HUES64 (cell line): Measurements from ENCODE around the gene GAREM2.
"Not testable (repeated sequence)": the region's sequence is repeated elsewhere in the genome, so short reads cannot be mapped to it uniquely, and the experiment has no call there.

Experiments used
- H3K27ac ChIP-seq: 2 replicates; pipeline ENCODE4 v1.7.0; 2013; ENCODE audit warnings: low read depth, low read length, inconsistent platforms
- H3K27me3 ChIP-seq: 2 replicates; pipeline ENCODE4 v1.6.1; 2013; ENCODE audit warnings: mild to moderate bottlenecking, low read length; ENCODE audit not compliant: insufficient read depth
- H3K36me3 ChIP-seq: 2 replicates; pipeline ENCODE4 v1.6.1; 2013; ENCODE audit warnings: mild to moderate bottlenecking, low read length; ENCODE audit not compliant: insufficient read depth
- H3K4me1 ChIP-seq: 2 replicates; pipeline ENCODE4 v1.6.1; 2013; ENCODE audit warnings: mild to moderate bottlenecking, low read length, moderate library complexity; ENCODE audit not compliant: insufficient read depth
- H3K4me3 ChIP-seq: 2 replicates; pipeline ENCODE4 v1.5.1; 2013; ENCODE audit warnings: mild to moderate bottlenecking, low read length, moderate library complexity
- H3K9ac ChIP-seq: 2 replicates; pipeline ENCODE4 v1.6.1; 2013; ENCODE audit warnings: mild to moderate bottlenecking, low read depth, low read length
- H3K9me3 ChIP-seq: 2 replicates; pipeline ENCODE4 v1.6.1; 2013; ENCODE audit warnings: low read depth, low read length; ENCODE audit not compliant: insufficient read depth
- WGBS: fragments of 150-250, 120-280 bp; methylation state at CpG from one replicate; pipeline ENCODE4 v1.1.7; 2013; ENCODE audit warnings: missing lambda C conversion rate; 5-methylcytosine and 5-hydroxymethylcytosine counted together

Gene GAREM2

DNA sequence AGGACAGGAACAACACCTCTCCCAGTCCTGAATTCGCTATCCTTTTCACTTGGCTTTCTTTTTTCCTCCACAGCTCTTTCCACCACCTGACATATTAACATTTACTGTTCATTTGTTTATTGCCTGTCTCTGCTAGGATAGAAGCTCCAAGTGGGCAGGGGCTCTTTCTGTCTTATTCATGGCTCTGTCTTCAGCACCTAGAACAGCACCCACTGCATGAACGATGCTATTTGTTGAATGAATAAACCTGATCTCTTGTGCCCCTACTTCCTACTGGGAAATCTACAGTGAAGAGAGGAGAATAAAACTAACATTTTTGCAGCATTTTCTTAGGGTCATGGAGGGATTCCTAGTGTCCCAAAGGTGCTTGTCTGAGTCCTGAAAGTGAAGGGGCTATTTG is 24.4 kb upstream of the GAREM2 start:
- Histone ChIP-seq H3K9me3 (no peaks in the 10 kb centered on the region), H3K27me3 (no peaks in the 10 kb centered on the region), H3K36me3 (no peaks in the 10 kb centered on the region), H3K4me1 (no peaks in the 10 kb centered on the region), H3K27ac (no peak overlapping the region), H3K4me3 (no peak overlapping the region), H3K9ac (no peak overlapping the region)
- 45% methylated on average over 2 of the region's 2 CpGs for WGBS

GRCh38 chr2:26150243-26150642 is 22.6 kb upstream of the GAREM2 start:
- Histone ChIP-seq H3K9me3 (no peaks in the 10 kb centered on the region), H3K27me3 (no peaks in the 10 kb centered on the region), H3K4me1 (no peaks in the 10 kb centered on the region), H3K27ac (no peak overlapping the region), H3K4me3 (no peak overlapping the region), H3K9ac (no peak overlapping the region), H3K36me3 (no peaks in the 10 kb centered on the region)
- WGBS: 87% methylated on average over 12 of the region's 12 CpGs

GRCh38 chr2:26157580-26157979 is 15.3 kb upstream of the GAREM2 start:
- no peak overlapping the region for H3K9ac ChIP-seq
- H3K4me3 ChIP-seq: no peak overlapping the region
- H3K4me1 ChIP-seq: no peaks in the 10 kb centered on the region
- WGBS: 95% methylated on average over 5 of the region's 5 CpGs
- H3K36me3 ChIP-seq: no peaks in the 10 kb centered on the region
- no peaks in the 10 kb centered on the region for H3K27me3 ChIP-seq
- no peaks in the 10 kb centered on the region for H3K9me3 ChIP-seq
- H3K27ac ChIP-seq: no peak overlapping the region

- Histone ChIP-seq H3K27me3 (no peaks in the 10 kb centered on the region), H3K4me1 (no peaks in the 10 kb centered on the region), H3K9me3 (no peaks in the 10 kb centered on the region), H3K27ac (no peak overlapping the region), H3K9ac (no peak overlapping the region), H3K4me3 (no peak overlapping the region), H3K36me3 (no peaks in the 10 kb centered on the region)
- WGBS: 96% methylated on average over 7 of the region's 7 CpGs
Observed at GRCh38 chr2:26161926-26162325, 11.0 kb upstream of the GAREM2 start.

- Histone ChIP-seq H3K36me3 (no peaks in the 10 kb centered on the region), H3K27ac (no peak overlapping the region), H3K9ac (no peak overlapping the region), H3K4me1 (no peaks in the 10 kb centered on the region), H3K4me3 (no peak overlapping the region), H3K9me3 (no peaks in the 10 kb centered on the region), H3K27me3 (no peaks in the 10 kb centered on the region)
- 93% methylated on average over 10 of the region's 10 CpGs for WGBS
Observed at GRCh38 chr2:26162963-26163362, 9.9 kb upstream of the GAREM2 start.

- no peaks in the 10 kb centered on the region for H3K9me3 ChIP-seq
- H3K4me1 ChIP-seq: no peaks in the 10 kb centered on the region
- WGBS: 87% methylated on average over 1 of the region's 1 CpG
- H3K27ac ChIP-seq: no peak overlapping the region
- no peak overlapping the region for H3K4me3 ChIP-seq
- no peak overlapping the region for H3K9ac ChIP-seq
- no peaks in the 10 kb centered on the region for H3K27me3 ChIP-seq
- no peaks in the 10 kb centered on the region for H3K36me3 ChIP-seq
Observed at GRCh38 chr2:26164231-26164630, 8.7 kb upstream of the GAREM2 start.

- Histone ChIP-seq H3K9ac (no peak overlapping the region), H3K36me3 (no peaks in the 10 kb centered on the region), H3K27me3 (no peaks in the 10 kb centered on the region), H3K4me1 (no peaks in the 10 kb centered on the region), H3K9me3 (no peaks in the 10 kb centered on the region), H3K4me3 (no peak overlapping the region), H3K27ac (no peak overlapping the region)
- 87% methylated on average over 8 of the region's 8 CpGs for WGBS
Observed at GRCh38 chr2:26164641-26165211, 8.2 kb upstream of the GAREM2 start.

- WGBS: 96% methylated on average over 3 of the region's 4 CpGs
- no peaks in the 10 kb centered on the region for H3K36me3 ChIP-seq
- no peak overlapping the region for H3K4me3 ChIP-seq
- no peak overlapping the region for H3K9ac ChIP-seq
- no peak overlapping the region for H3K27ac ChIP-seq
- no peaks in the 10 kb centered on the region for H3K27me3 ChIP-seq
- no peaks in the 10 kb centered on the region for H3K9me3 ChIP-seq
- H3K4me1 ChIP-seq: no peaks in the 10 kb centered on the region
Observed at GRCh38 chr2:26165403-26165802, 7.5 kb upstream of the GAREM2 start.

DNA sequence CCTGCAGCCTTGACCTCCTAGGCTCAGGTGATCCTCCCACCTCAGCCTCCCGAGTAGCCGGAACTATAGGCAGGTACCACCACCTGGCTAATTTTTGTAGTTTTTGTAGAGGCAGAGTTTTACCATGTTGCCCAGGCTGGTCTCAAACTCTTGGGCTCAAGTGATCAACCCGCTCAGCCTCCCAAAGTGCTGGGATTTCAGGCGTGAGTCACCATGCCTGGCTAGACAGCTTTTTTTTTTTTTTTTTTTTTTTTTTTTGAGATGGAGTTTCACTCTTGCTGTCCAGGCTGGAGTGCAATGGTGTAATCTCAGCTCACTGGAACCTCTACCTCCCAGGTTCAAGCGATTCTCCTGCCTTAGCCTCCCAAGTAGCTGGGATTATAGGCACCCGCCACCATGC is 6.3 kb upstream of the GAREM2 start:
- not testable (repeated sequence) for H3K27ac ChIP-seq, H3K36me3 ChIP-seq, H3K9me3 ChIP-seq, H3K27me3 ChIP-seq, H3K4me3 ChIP-seq, H3K4me1 ChIP-seq, H3K9ac ChIP-seq
- WGBS: 90% methylated on average over 5 of the region's 6 CpGs

GRCh38 chr2:26168785-26169184 is 4.1 kb upstream of the GAREM2 start:
- WGBS: 88% methylated on average over 4 of the region's 4 CpGs
- no peak overlapping the region for H3K27ac ChIP-seq
- H3K36me3 ChIP-seq: no peaks in the 10 kb centered on the region
- H3K4me1 ChIP-seq: no peaks in the 10 kb centered on the region
- no peaks in the 10 kb centered on the region for H3K9me3 ChIP-seq
- H3K4me3 ChIP-seq: no peak overlapping the region
- peaks cover 9% of the 10 kb centered on the region for H3K27me3 ChIP-seq
- H3K9ac ChIP-seq: no peak overlapping the region

- Histone ChIP-seq H3K27me3 (peaks cover 13% of the 10 kb centered on the region), H3K27ac (no peak overlapping the region), H3K9ac (no peak overlapping the region), H3K36me3 (no peaks in the 10 kb centered on the region), H3K4me1 (0 out of 2 replicates have a peak, but pooled peaks cover under 1% of the 10 kb centered on the region), H3K9me3 (no peaks in the 10 kb centered on the region), H3K4me3 (no peak overlapping the region)
- WGBS: 93% methylated on average over 5 of the region's 5 CpGs
Observed at GRCh38 chr2:26169226-26169625, 3.7 kb upstream of the GAREM2 start.
